Measurements from ENCODE around the gene ST6GALNAC2. TPM values are rescaled to one million over a fixed set of nuclear protein-coding genes. Genes with fewer than 3 reads are reported as not detected.

The ST6GALNAC2 gene
- total and polyA plus RNA-seq, 2 experiments from 2014 or later: 0.65 to 0.96 TPM

DNA sequence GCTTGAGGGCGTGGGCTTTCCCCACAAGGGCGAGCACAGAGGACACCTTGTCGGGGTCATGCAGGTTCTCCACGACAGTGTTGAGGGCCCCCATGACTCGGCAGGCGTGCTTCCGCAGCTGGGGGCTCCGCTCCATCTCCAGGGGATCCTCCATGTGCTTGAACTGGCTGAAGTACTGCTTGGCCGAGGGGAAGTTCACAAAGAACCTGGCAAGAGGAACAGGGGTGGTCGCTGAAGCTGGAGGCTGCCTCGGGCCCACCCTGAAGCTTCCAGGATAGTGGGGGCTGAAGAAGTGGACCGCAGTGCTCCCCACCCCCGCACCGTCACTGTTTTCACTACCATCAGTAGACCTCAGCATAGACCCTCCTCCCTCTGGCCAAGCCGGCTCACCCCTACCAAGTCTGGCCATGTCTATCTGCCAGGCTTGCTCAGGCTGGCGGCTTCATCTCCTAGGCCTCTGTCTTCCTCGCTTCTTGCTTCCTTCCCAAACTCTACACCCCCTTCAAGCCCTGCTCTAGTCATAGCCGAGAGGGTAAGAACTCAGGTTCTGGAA, 54.1 kb downstream of the ST6GALNAC2 start:
- Histone ChIP-seq H3K27ac (no peak overlapping the region), H4K20me1 (ENCODE audit: insufficient read depth) (no peaks in the 10 kb centered on the region), H3K9me3 (ENCODE audit: low read depth) (no peaks in the 10 kb centered on the region), H3K9ac (no peak overlapping the region), H3K4me3 (no peak overlapping the region), H3K9me2 (ENCODE audit: insufficient read depth) (no peaks in the 10 kb centered on the region), H3K36me3 (ENCODE audit: low read depth) (no peaks in the 10 kb centered on the region), H3F3A (ENCODE audit: insufficient read depth) (peaks cover 5% of the 10 kb centered on the region; the same call in 1 of the 2 replicates), H3K27me3 (replicated peaks; ENCODE audit: insufficient read depth) (no peaks in the 10 kb centered on the region), H3K4me1 (ENCODE audit: insufficient read depth) (peaks cover 22% of the 10 kb centered on the region), H3K79me2 (ENCODE audit: insufficient read depth) (no peaks in the 10 kb centered on the region), H2AFZ (no peak overlapping the region), H3K4me2 (ENCODE audit: unreplicated experiment) (no peak overlapping the region)
- WGBS, 2 experiments (ENCODE audit: low coverage in 1 of 2, low lambda C conversion rate in 2 of 2, missing lambda C conversion rate in 2 of 2): 81 to 90% methylated on average over 17 to 18 of the region's 18 CpGs
- no peak for TF ChIP-seq EZH2phosphoT487 (IDR thresholded peaks at IDR 0.05; ENCODE audit: insufficient read depth, low read depth)
- in situ Hi-C loops (cut with MboI): no loop called here
- no peak for DNase-seq

DNA sequence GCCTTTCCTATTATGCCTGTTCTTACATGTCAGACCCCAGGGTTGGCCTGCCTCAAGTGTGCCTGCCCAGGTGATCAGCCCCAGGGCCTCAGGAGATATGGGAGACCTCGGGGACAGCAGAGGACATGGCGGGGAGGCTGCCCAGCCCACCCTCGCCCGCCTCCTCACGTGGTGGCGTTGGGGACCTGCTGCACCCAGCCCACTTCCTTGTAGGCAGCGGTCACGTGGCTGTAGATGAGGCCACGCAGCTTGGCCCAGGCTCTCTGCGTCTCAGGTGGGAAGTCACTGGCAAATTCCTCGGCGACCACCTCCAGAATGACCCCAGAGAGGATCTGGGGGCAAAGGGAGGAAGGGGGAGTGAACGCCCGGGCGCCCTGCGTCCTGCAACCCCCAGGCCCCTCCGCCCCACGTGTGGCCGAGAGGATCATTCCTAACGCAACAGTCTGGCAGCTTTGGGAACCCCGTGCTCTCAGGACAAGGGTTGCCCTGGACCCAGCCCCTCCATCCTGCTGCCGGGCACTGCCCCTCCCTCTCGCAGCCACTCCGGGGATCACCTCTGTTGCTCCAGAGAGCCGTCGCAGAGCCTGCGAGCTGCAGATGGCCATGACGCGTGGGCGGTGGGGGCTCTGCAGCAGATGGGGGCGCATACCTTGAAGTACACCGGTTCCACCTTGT, 54.7 kb downstream of the ST6GALNAC2 start:
- Histone ChIP-seq H3K4me1 (ENCODE audit: insufficient read depth) (peaks cover 22% of the 10 kb centered on the region), H3F3A (ENCODE audit: insufficient read depth) (peaks cover 5% of the 10 kb centered on the region; the same call in 1 of the 2 replicates), H3K27me3 (replicated peaks; ENCODE audit: insufficient read depth) (no peaks in the 10 kb centered on the region), H2AFZ (peak overlapping the region; percentile 61), H3K9me3 (ENCODE audit: low read depth) (no peaks in the 10 kb centered on the region), H3K36me3 (ENCODE audit: low read depth) (no peaks in the 10 kb centered on the region), H3K9ac (peak overlapping the region; percentile 82), H4K20me1 (ENCODE audit: insufficient read depth) (no peaks in the 10 kb centered on the region), H3K79me2 (ENCODE audit: insufficient read depth) (no peaks in the 10 kb centered on the region), H3K4me2 (ENCODE audit: unreplicated experiment) (no peak overlapping the region), H3K9me2 (ENCODE audit: insufficient read depth) (no peaks in the 10 kb centered on the region), H3K4me3 (no peak overlapping the region), H3K27ac (peak overlapping the region; percentile 94)
- no peak for DNase-seq
- in situ Hi-C loops (cut with MboI): no loop called here
- TF ChIP-seq EZH2phosphoT487 (IDR thresholded peaks at IDR 0.05; ENCODE audit: insufficient read depth, low read depth) (no peak), EZH2 (IDR thresholded peaks at IDR 0.05; ENCODE audit: insufficient read depth, poor library complexity, severe bottlenecking) (no peak)
- WGBS, 2 experiments (ENCODE audit: low coverage in 1 of 2, low lambda C conversion rate in 2 of 2, missing lambda C conversion rate in 2 of 2): 94 to 96% methylated on average over 25 to 30 of the region's 32 CpGs

DNA sequence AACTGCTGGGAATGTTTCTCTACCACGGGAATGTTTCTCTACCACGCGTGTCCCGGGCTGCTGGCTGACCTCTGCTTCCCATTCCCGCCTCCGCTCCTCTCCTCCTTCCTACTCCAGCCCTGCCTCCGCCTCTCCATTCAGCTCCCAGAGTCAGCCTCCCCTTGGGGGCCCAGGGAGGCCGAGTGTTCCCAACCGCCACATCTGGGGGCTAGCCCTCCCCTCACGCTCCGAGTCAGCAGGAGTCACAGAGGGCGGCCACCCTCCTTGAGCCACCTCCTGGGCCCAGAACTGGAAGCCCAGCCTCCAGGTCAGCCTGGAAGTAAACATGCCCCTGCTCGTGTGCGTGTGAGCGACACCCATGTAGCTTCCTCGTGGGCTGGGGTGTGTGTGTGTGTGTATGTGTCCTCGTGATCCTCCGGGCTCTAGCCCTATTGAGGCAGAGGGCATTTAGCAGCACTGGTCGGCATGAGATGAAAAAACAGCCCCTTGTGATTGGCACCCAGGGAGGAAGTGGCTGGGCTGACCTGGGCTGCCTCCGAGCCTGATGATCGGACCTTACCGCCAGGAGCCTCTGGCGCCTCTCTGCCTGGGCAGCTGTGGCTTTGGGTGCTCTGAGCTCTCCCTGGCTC, 55.5 kb downstream of the ST6GALNAC2 start:
- Histone ChIP-seq H3K9me2 (ENCODE audit: insufficient read depth) (no peaks in the 10 kb centered on the region), H3F3A (ENCODE audit: insufficient read depth) (peaks cover 5% of the 10 kb centered on the region; the same call in 1 of the 2 replicates), H3K4me1 (ENCODE audit: insufficient read depth) (peaks cover 24% of the 10 kb centered on the region), H3K4me3 (0 out of 2 replicates have a peak overlapping the region, but pooled peaks have one; percentile 8), H3K36me3 (ENCODE audit: low read depth) (no peaks in the 10 kb centered on the region), H3K9me3 (ENCODE audit: low read depth) (no peaks in the 10 kb centered on the region), H3K27me3 (replicated peaks; ENCODE audit: insufficient read depth) (no peaks in the 10 kb centered on the region), H3K27ac (peak overlapping the region; percentile 94), H2AFZ (peak overlapping the region; percentile 61), H3K4me2 (ENCODE audit: unreplicated experiment) (peak overlapping the region; percentile 57), H4K20me1 (ENCODE audit: insufficient read depth) (no peaks in the 10 kb centered on the region), H3K9ac (peak overlapping the region; percentile 82), H3K79me2 (ENCODE audit: insufficient read depth) (no peaks in the 10 kb centered on the region)
- no peak for TF ChIP-seq EZH2 (IDR thresholded peaks at IDR 0.05; ENCODE audit: insufficient read depth, poor library complexity, severe bottlenecking)
- no peak for TF ChIP-seq EZH2phosphoT487 (IDR thresholded peaks at IDR 0.05; ENCODE audit: insufficient read depth, low read depth)
- in situ Hi-C loops (cut with MboI): no loop called here
- peak; percentile 81 for DNase-seq
- WGBS, 2 experiments (ENCODE audit: low coverage in 1 of 2, low lambda C conversion rate in 2 of 2, missing lambda C conversion rate in 2 of 2): 14 to 17% methylated on average over 20 to 23 of the region's 23 CpGs

DNA sequence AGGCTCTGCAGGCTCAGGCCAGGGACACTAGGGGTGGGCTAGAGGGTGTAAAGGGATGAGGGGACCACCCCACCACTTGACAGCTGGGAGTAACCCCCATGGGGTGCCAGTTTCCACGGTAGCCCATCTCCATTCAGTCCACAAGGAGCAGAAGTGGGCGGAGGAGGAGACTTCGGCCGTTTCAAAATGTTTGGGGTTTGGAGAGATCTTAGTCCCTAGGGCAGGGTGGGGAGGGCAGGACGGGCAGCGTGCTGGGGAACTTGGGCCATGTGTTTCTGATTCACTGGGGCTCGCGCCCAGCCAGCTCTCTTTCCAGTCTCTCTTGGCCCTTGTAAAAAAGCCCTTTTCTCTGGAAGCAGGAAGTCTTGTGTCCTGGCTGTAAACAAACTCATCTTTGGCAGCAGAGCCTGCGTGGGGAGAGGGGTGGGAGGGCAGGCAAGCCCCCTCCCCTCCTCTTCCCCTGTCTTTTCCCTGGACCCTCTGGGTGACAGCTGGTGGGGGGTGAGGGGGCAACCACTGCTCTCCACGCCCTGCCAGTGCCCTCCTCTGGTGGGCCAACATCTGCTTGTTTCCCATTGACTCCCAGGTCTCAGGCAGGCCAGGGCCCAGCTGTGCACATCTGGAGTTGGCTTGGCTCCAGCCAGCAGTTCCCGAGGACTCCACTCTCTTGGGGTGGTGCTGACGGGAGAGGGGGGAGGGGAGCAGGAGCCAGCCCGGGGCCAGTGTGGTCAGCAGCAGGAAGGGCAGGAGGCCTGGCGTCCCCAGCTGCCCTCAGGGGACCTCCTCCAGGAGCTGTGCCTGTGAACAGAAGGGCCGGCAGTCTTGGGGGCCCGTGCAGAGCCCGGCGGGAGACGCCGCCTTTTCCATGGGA, 56.2 kb downstream of the ST6GALNAC2 start:
- H3K9me3 ChIP-seq (ENCODE audit: low read depth): no peaks in the 10 kb centered on the region
- in situ Hi-C loops (cut with MboI): no loop called here
- H3F3A ChIP-seq (ENCODE audit: insufficient read depth): peaks cover 5% of the 10 kb centered on the region; the same call in 1 of the 2 replicates
- TF ChIP-seq EZH2phosphoT487 (IDR thresholded peaks at IDR 0.05; ENCODE audit: insufficient read depth, low read depth) (no peak), EZH2 (IDR thresholded peaks at IDR 0.05; ENCODE audit: insufficient read depth, poor library complexity, severe bottlenecking) (no peak)
- peak overlapping the region; percentile 57 for H3K4me2 ChIP-seq (ENCODE audit: unreplicated experiment)
- no peaks in the 10 kb centered on the region for H3K9me2 ChIP-seq (ENCODE audit: insufficient read depth)
- 2 to 3% methylated on average over 14 to 16 of the region's 20 CpGs for WGBS, 2 experiments (ENCODE audit: low coverage in 1 of 2, low lambda C conversion rate in 2 of 2, missing lambda C conversion rate in 2 of 2)
- no peaks in the 10 kb centered on the region for H3K27me3 ChIP-seq (replicated peaks; ENCODE audit: insufficient read depth)
- peaks cover 31% of the 10 kb centered on the region for H3K4me1 ChIP-seq (ENCODE audit: insufficient read depth)
- H4K20me1 ChIP-seq (ENCODE audit: insufficient read depth): no peaks in the 10 kb centered on the region
- H3K27ac ChIP-seq: peak overlapping the region; percentile 94
- no peaks in the 10 kb centered on the region for H3K36me3 ChIP-seq (ENCODE audit: low read depth)
- H3K9ac ChIP-seq: peak overlapping the region; percentile 82
- H3K4me3 ChIP-seq: peak overlapping the region; percentile 9; the same call in 1 of the 2 replicates
- H2AFZ ChIP-seq: peak overlapping the region; percentile 61
- peak; percentile 96 for DNase-seq
- H3K79me2 ChIP-seq (ENCODE audit: insufficient read depth): no peaks in the 10 kb centered on the region
